ENCODE results near the gene UNC45B. TPM values are rescaled to one million over a fixed set of nuclear protein-coding genes. Genes with fewer than 3 reads are reported as not detected.
"Not testable (repeated sequence)": the region's sequence is repeated elsewhere in the genome, so short reads cannot be mapped to it uniquely, and the experiment has no call there.

The UNC45B gene
- total RNA-seq, result 259 TPM
- long read RNA-seq, full-length matches to known transcripts, result 306 of 570 reads
- long read RNA-seq, partial matches to known transcripts, result 119 of 570 reads
- long read RNA-seq, other reads (novel, unspliced or antisense), result 145 of 570 reads

GRCh38 chr17:35147375-35147905 is at the start of gene UNC45B:
Gene UNC45B (plus strand): TSS chr17:35147817. CDS start chr17:35148264, 447 bp downstream.
- intact Hi-C loops (cut with DNase I), result no loop called here
- peak; percentile 87 for DNase-seq (ENCODE audit: low spot score)

GRCh38 chr17:35099908-35100307 is 47.7 kb upstream of the UNC45B start:
- no peak for DNase-seq (ENCODE audit: low spot score)
- intact Hi-C loops (cut with DNase I), result no loop called here

- intact Hi-C loops (cut with DNase I), result no loop called here
- DNase-seq (ENCODE audit: low spot score), result no peak
Observed at GRCh38 chr17:35101036-35101435, 46.6 kb upstream of the UNC45B start.

GRCh38 chr17:35101725-35102124 is 45.9 kb upstream of the UNC45B start:
- no peak for DNase-seq (ENCODE audit: low spot score)
- intact Hi-C loops (cut with DNase I), result no loop called here

- intact Hi-C loops (cut with DNase I), result no loop called here
- peak; percentile 27 for DNase-seq (ENCODE audit: low spot score)
Observed at GRCh38 chr17:35103271-35103670, 44.3 kb upstream of the UNC45B start.

GRCh38 chr17:35104844-35105450 is 42.7 kb upstream of the UNC45B start:
- DNase-seq (ENCODE audit: low spot score), result peak; percentile 22
- intact Hi-C loops (cut with DNase I), result no loop called here

GRCh38 chr17:35110791-35111190 is 36.8 kb upstream of the UNC45B start:
- DNase-seq (ENCODE audit: low spot score); intact Hi-C loops (cut with DNase I): not testable (repeated sequence)

GRCh38 chr17:35116845-35117244 is 30.8 kb upstream of the UNC45B start:
- DNase-seq (ENCODE audit: low spot score), result no peak
- intact Hi-C loops (cut with DNase I), result loop anchor here (5.0 kb wide), 3 partner anchors 575 to 695 kb away; no protein-coding TSS in a partner anchor

GRCh38 chr17:35117984-35118383 is 29.6 kb upstream of the UNC45B start:
- intact Hi-C loops (cut with DNase I), result loop anchor here (2.0 to 5.0 kb wide), 4 partner anchors 121 to 696 kb away; no protein-coding TSS in a partner anchor
- no peak for DNase-seq (ENCODE audit: low spot score)

GRCh38 chr17:35119370-35120165 is 28.0 kb upstream of the UNC45B start, which contains the start of gene RAD51D:
Gene RAD51D (minus strand): TSS chr17:35119860. CDS start chr17:35119613, 247 bp downstream.
- intact Hi-C loops (cut with DNase I), result loop anchor here (2.0 to 5.0 kb wide), 4 partner anchors 123 to 697 kb away; no protein-coding TSS in a partner anchor
- peak; percentile 88 for DNase-seq (ENCODE audit: low spot score)

GRCh38 chr17:35121315-35121714 is 26.3 kb upstream of the UNC45B start, which contains the start of gene FNDC8:
Gene FNDC8 (plus strand): TSS chr17:35121615. CDS start chr17:35121694, 79 bp downstream.
- intact Hi-C loops (cut with DNase I), result no loop called here
- no peak for DNase-seq (ENCODE audit: low spot score)

- DNase-seq (ENCODE audit: low spot score), result no peak
- intact Hi-C loops (cut with DNase I), result no loop called here
Observed at GRCh38 chr17:35127751-35128514, 19.7 kb upstream of the UNC45B start.

GRCh38 chr17:35129154-35129972 is 18.3 kb upstream of the UNC45B start:
- intact Hi-C loops (cut with DNase I), result no loop called here
- no peak for DNase-seq (ENCODE audit: low spot score)

GRCh38 chr17:35129973-35130351 is 17.7 kb upstream of the UNC45B start:
- intact Hi-C loops (cut with DNase I), result no loop called here
- DNase-seq (ENCODE audit: low spot score), result no peak

- intact Hi-C loops (cut with DNase I), result no loop called here
- no peak for DNase-seq (ENCODE audit: low spot score)
Observed at GRCh38 chr17:35130392-35130791, 17.2 kb upstream of the UNC45B start.

- intact Hi-C loops (cut with DNase I), result no loop called here
- DNase-seq (ENCODE audit: low spot score), result no peak
Observed at GRCh38 chr17:35132099-35132498, 15.5 kb upstream of the UNC45B start.

GRCh38 chr17:35132816-35133550 is 14.6 kb upstream of the UNC45B start:
- intact Hi-C loops (cut with DNase I), result no loop called here
- DNase-seq (ENCODE audit: low spot score), result no peak

- DNase-seq (ENCODE audit: low spot score), result no peak
Observed at GRCh38 chr17:35135322-35135721, 12.3 kb upstream of the UNC45B start.

More at GRCh38 chr17:35135322-35135721, 12.3 kb upstream of the UNC45B start:
- intact Hi-C loops (cut with DNase I), result no loop called here

Data from cardiac septum (tissue), 1 donor.